NCI-H1694 (cell line): Measurements from ENCODE around the gene AGA.

Source experiments
- DNase-seq: peaks from one replicate; lab custom pipeline; 2025; lab: John Stamatoyannopoulos, UW

The AGA gene

DNA sequence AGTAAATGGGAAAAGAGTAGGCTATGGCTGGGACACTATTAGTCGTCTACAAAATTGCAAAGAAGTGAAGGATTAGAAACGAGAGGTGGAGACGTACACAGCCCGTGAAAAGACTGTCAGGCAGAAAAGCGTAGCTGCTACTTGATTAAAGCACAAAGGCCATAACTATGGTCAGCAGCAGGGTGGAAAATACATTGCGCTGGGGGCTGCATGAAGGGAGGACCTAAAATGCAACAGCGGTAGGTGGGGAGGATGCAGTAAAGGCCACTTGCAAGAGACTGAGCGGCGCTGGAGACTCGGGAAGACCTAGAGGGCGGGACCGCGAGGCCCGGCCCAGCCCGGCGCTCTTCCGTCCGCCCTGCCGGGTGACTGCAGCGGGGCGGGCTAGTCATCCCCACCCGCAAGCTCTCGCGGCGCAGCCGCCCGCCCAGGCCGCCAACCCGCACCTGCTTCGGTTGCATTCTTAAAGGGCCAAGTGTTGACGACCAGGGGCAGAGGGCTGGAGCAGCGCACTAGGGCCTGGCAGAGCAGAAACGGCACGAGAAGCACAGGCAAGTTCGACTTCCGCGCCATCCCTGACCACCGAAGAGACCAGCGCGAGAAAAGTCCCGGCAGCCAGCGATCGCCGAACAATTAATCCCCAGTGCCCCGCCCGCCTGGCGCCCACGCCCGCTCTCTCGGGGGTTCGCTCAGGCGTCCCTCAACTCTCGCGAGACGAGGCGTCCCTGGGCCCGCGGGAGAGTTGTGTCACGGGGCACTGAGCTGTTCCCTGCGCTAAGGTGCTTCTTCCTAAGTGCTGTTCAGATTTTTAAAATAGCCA is at the start of gene AGA:
Gene AGA, minus strand, starts transcription at position 635 of the 820 bp plus-strand sequence. Its CDS starts 62 bp downstream, at position 573.
- peak; percentile 38 for DNase-seq

GRCh38 chr4:177492022-177492421 is 49.8 kb upstream of the AGA start:
- DNase-seq = no peak

- no peak for DNase-seq
These were observed 48.5 kb upstream of the AGA start for GRCh38 chr4:177490769-177491168.

GRCh38 chr4:177489471-177490246 is 47.4 kb upstream of the AGA start:
- DNase-seq = no peak

- no peak for DNase-seq
These were observed 45.7 kb upstream of the AGA start for GRCh38 chr4:177487977-177488376.

- DNase-seq = no peak
These were observed 43.3 kb upstream of the AGA start for GRCh38 chr4:177485528-177485927.

DNA sequence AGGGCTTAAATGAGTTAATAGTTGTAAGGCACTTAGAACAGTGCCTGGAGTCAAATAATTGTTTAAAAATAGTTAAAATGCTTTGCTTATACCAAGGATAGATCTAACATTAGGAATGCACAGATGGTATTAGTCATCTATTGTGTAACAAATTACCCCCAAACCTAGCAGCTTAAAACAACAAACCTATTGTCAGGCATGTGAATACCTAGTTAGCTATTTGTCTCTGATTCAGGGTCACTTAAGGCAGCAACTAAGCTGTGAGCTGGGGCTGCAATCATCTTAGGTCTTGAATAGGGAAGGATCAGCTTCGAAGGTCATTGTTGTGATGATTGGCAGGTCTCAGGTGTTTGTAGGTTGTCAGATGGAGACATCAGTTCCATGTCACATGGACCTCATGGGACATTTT is 42.4 kb upstream of the AGA start:
- no peak for DNase-seq

DNA sequence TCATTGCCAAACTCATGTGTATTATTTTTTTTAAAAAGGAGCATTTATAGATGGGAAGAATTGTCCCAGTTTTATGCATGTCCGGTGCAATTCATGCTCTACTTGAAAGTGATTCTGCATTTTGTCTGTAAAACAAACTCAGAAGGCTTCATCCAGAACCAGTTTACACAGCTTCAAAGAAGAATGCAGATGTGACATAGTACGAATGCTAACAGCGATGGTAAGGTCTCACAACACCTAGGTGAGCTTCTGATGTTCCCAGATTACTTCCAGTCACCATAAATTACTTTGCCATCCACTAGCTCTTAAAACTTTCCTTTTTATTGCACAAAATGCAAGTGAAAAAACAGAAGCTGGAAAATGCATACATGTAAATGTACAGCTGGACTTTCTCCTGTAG is 41.5 kb upstream of the AGA start:
- no peak for DNase-seq

GRCh38 chr4:177483271-177483670 is 41.0 kb upstream of the AGA start:
- no peak for DNase-seq

DNA sequence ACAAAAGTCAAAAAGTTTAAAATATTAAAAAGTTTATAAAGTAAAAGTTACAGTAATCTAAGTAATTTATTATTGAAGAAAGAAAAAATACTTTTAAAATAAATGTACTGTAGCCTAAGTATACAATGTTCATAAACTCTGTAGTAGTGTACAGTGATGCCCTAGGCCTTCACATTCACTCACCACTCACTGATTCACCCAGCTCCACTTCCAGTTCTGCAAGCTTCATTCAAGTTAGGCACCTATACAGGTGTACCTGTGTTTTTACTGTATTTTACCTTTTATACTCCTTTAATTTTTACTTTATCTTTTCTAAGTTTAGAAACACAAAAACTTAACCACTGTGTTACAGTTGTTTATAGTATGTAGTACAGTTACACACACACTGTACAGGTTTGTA is 40.1 kb upstream of the AGA start:
- no peak for DNase-seq

DNA sequence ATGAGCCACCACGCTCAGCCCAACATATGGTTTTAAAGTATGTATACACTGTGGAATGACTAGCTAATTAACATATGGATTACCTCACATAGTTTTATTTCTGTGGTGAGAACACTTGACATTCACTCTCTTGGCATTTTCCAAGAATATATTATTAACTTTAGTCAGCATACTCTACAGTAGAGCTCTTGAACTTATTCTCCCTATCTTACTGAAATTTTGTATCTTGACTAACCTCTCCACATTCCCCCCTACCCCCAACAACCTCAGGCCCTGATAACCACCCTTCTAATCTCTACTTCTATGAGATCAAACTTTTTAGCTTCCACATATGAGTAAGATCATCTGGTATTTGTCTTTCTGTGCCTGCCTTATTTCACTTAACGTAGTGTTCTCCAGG is 38.6 kb upstream of the AGA start:
- DNase-seq = no peak

GRCh38 chr4:177479063-177479462 is 36.8 kb upstream of the AGA start:
- DNase-seq = no peak

DNA sequence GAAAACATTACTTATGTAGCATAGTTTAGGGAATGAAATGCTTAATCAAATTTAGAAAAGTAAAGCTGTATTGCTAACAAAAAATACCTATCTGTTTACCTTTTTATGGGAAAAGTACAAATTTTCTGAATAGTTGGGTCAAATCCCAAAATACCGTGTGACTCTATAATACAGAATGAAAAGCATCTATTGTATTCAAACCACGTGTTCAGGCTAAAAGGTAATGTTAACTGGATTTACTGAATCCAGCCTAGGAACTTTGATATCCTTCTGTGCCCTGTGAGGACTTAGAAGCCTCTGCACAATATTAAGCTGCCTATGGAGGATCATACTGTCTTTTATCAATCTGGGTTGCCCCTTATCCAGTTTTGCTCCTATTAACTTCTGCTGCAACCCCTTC is 36.3 kb upstream of the AGA start:
- no peak for DNase-seq

- no peak for DNase-seq
These were observed 31.8 kb upstream of the AGA start for GRCh38 chr4:177473991-177474390.

DNA sequence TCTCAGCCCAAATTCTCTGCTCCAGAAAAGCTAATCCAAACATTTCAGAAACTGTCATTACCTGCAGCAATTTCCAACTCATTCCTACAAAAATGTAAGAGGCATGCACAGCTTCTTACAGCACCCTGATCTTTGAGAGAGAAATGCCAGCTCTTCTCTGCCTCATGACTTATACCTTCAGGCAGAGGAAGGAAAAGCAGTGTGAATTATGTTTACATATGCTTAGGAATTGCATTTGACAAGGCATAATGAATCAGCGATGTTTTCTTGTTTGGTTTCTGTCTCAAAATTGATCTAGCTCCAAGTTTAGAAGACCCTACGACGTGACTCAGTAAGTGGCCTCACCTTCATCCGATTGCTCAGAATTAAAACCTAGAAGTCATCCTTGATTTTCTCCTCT is 21.8 kb upstream of the AGA start:
- DNase-seq = no peak

DNA sequence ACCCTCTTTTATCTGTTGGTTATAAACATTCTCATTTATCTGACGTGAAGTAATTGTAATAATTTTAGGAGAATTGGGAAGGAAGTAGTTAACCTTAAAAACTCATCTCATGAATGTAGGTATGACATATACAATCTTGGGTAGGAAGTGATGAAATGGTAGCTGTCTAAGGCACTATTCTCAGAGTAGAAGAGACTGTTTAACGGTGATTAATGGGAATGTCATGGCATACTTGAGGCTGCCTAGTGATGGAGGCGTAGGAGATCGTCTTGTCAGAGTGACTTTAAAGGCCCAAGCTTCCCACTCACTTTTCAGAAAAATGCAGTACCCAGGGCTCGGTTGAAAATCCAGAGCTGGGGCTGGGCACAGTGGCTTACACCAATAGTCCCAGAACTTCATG is 19.4 kb upstream of the AGA start:
- no peak for DNase-seq

- DNase-seq = no peak
These were observed 18.2 kb upstream of the AGA start for GRCh38 chr4:177460460-177460859.

- no peak for DNase-seq
These were observed 13.3 kb upstream of the AGA start for GRCh38 chr4:177455561-177455970.

- DNase-seq = no peak
These were observed 10.9 kb upstream of the AGA start for GRCh38 chr4:177453116-177453515.

- no peak for DNase-seq
These were observed 8.9 kb upstream of the AGA start for GRCh38 chr4:177451108-177451500.

- no peak for DNase-seq
These were observed 8.3 kb upstream of the AGA start for GRCh38 chr4:177450426-177451107.

DNA sequence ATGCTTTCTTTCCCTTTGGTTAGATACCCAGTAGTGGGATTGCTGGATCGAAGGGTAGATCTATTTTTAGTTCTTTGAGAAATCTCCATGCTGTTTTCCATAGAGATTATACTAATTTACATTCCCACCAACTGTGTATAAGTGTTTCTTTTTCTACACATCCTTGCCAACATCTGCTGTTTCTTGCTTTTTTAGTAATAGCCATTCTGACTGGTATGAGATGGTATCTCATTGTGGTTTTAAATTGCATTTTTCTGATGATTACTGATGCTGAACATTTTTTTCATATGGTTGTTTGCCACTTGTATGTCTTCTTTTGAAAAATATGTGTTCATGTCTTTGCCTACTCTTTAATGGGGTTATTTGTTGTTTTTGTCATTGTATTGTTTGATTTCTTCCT is 6.6 kb upstream of the AGA start:
- DNase-seq = no peak
